ENCODE data around the gene WIPF1.

DNA sequence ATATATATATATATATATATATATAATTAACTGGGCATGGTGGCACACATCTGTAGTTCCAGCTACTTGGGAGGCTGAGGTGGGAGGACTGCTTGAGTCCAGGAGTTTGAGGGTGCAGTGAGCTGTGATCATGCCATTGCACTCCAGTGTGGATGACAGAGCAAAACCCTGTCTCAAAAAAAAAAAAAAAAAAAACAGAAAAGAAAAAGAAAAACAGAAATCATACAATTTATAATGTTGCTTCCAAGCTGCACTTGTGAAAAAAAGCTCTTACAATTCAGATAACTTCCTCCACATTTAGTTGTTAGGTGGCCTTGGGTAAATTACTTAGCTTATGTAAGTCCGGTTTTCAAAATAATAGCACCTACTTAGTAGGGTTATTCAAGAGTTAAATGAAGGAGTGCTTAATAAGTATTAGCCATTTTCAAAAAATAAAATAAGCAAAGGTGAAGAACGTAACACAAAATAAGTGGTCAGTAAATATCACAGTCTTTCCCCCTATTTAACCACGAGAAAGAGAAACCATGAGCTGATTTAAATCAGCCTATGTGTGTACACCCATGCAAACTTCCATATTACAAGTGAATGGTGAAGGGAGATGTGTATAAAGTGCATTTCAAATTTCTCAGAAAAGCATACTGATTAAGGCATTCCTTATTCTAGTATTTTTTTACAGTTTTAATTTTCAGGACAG is 2.3 kb downstream of the WIPF1 start:
- TF ChIP-seq ZFX (IDR thresholded peaks at IDR 0.05) (no peak), ZNF274 (IDR thresholded peaks at IDR 0.05; ENCODE audit: low read depth, low read length) (no peak)
- TF ChIP-seq, protein P1, sequence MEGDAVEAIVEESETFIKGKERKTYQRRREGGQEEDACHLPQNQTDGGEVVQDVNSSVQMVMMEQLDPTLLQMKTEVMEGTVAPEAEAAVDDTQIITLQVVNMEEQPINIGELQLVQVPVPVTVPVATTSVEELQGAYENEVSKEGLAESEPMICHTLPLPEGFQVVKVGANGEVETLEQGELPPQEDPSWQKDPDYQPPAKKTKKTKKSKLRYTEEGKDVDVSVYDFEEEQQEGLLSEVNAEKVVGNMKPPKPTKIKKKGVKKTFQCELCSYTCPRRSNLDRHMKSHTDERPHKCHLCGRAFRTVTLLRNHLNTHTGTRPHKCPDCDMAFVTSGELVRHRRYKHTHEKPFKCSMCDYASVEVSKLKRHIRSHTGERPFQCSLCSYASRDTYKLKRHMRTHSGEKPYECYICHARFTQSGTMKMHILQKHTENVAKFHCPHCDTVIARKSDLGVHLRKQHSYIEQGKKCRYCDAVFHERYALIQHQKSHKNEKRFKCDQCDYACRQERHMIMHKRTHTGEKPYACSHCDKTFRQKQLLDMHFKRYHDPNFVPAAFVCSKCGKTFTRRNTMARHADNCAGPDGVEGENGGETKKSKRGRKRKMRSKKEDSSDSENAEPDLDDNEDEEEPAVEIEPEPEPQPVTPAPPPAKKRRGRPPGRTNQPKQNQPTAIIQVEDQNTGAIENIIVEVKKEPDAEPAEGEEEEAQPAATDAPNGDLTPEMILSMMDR (IDR thresholded peaks at IDR 0.05 in 2 of 3, conservative IDR thresholded peaks at IDR 0.05 in 1 of 3; ENCODE audit: borderline replicate concordance in 1 of 3, insufficient read depth in 1 of 3, low read depth in 2 of 3, low read length in 2 of 3), result no peak
- TF ChIP-seq, protein P2, sequence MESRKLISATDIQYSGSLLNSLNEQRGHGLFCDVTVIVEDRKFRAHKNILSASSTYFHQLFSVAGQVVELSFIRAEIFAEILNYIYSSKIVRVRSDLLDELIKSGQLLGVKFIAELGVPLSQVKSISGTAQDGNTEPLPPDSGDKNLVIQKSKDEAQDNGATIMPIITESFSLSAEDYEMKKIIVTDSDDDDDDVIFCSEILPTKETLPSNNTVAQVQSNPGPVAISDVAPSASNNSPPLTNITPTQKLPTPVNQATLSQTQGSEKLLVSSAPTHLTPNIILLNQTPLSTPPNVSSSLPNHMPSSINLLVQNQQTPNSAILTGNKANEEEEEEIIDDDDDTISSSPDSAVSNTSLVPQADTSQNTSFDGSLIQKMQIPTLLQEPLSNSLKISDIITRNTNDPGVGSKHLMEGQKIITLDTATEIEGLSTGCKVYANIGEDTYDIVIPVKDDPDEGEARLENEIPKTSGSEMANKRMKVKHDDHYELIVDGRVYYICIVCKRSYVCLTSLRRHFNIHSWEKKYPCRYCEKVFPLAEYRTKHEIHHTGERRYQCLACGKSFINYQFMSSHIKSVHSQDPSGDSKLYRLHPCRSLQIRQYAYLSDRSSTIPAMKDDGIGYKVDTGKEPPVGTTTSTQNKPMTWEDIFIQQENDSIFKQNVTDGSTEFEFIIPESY (IDR thresholded peaks at IDR 0.05; ENCODE audit: extremely low read depth, insufficient replicate concordance, low read length), result no peak

Measured in HCT116 (cell line).